22Rv1 (cell line): Measurements from ENCODE around the gene AFF1.

Experiments
- ZFX ChIP-seq: fragments of 450-650 bp; IDR thresholded peaks from 2 replicates; pipeline ENCODE4 v1.6.1; 2017; ENCODE audit warnings: antibody characterized with exemption, borderline replicate concordance
- TF ChIP-seq, protein P1 (sequence below): fragments of 450-650 bp; IDR thresholded peaks from 2 replicates; pipeline ENCODE4 v1.5.1; 2017; ENCODE audit warnings: mild to moderate bottlenecking

DNA sequence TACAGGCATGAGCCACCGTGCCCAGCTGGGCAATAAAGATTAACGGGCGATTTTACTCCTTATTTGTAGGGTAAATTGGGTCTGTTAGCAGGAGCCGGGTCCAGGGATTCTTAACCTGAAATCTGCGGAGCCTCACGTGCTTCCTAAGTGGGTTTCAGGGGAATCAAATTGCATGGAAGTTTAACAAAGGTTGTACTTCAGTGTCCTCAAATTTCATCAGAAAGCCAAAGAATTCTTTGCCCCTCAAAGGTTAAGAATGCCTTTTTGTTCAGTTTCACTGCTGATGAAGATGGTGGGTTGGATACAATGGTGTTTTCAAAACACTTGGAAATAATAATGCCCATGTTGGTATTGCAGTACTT, 67.9 kb downstream of the AFF1 start:
- TF ChIP-seq, protein P1, sequence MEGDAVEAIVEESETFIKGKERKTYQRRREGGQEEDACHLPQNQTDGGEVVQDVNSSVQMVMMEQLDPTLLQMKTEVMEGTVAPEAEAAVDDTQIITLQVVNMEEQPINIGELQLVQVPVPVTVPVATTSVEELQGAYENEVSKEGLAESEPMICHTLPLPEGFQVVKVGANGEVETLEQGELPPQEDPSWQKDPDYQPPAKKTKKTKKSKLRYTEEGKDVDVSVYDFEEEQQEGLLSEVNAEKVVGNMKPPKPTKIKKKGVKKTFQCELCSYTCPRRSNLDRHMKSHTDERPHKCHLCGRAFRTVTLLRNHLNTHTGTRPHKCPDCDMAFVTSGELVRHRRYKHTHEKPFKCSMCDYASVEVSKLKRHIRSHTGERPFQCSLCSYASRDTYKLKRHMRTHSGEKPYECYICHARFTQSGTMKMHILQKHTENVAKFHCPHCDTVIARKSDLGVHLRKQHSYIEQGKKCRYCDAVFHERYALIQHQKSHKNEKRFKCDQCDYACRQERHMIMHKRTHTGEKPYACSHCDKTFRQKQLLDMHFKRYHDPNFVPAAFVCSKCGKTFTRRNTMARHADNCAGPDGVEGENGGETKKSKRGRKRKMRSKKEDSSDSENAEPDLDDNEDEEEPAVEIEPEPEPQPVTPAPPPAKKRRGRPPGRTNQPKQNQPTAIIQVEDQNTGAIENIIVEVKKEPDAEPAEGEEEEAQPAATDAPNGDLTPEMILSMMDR = no peak
- TF ChIP-seq ZFX = no peak
